Mesodermal cell (in vitro differentiated cells): ENCODE measurements around the gene TIAL1.
A peak's percentile ranks its signal among the peaks of the same experiment; 100 is the strongest.

Source experiments
- H3K27ac ChIP-seq: 2 replicates; pipeline ENCODE4 v1.7.0; 2013; ENCODE audit warnings: mild to moderate bottlenecking, low read depth, low read length, moderate library complexity; ENCODE audit not compliant: severe bottlenecking
- H3K36me3 ChIP-seq: 2 replicates; pipeline ENCODE4 v1.7.1; 2013; ENCODE audit warnings: mild to moderate bottlenecking, low read length, moderate library complexity; ENCODE audit not compliant: control insufficient read depth, insufficient read depth
- H3K4me1 ChIP-seq: one replicate; pipeline ENCODE4 v1.7.1; 2013; ENCODE audit warnings: mild to moderate bottlenecking, low read length; ENCODE audit not compliant: insufficient read depth, control insufficient read depth, poor library complexity, severe bottlenecking
- H3K4me3 ChIP-seq: 2 replicates; pipeline ENCODE4 v1.7.0; 2013; ENCODE audit warnings: low read length, control low read depth, mild to moderate bottlenecking; ENCODE audit not compliant: insufficient read depth, poor library complexity, severe bottlenecking; ENCODE audit errors: extremely low read depth
- H3K9me3 ChIP-seq: 2 replicates; pipeline ENCODE4 v1.7.1; 2013; ENCODE audit warnings: mild to moderate bottlenecking, low read length, moderate library complexity; ENCODE audit not compliant: control insufficient read depth
- WGBS, 2 experiments: methylation state at CpG; one replicate each; pipeline ENCODE4 v1.1.5; 2013; ENCODE audit warnings: missing lambda C conversion rate in 2 of 2; ENCODE audit not compliant: insufficient coverage in 2 of 2; 5-methylcytosine and 5-hydroxymethylcytosine counted together

The TIAL1 gene

GRCh38 chr10:119613741-119614140 lies 17.0 kb upstream of the TIAL1 start:
- 92 to 97% methylated on average over 3 of the region's 6 CpGs for WGBS, 2 experiments
- peaks cover 2% of the 10 kb centered on the region for H3K4me1 ChIP-seq
- H3K4me3 ChIP-seq: no peak overlapping the region
- H3K36me3 ChIP-seq: no peaks in the 10 kb centered on the region
- no peak overlapping the region for H3K27ac ChIP-seq
- peaks cover 4% of the 10 kb centered on the region for H3K9me3 ChIP-seq

GRCh38 chr10:119611433-119611832 lies 14.7 kb upstream of the TIAL1 start:
- no peaks in the 10 kb centered on the region for H3K4me1 ChIP-seq
- H3K36me3 ChIP-seq: no peaks in the 10 kb centered on the region
- H3K27ac ChIP-seq: no peak overlapping the region
- H3K4me3 ChIP-seq: no peak overlapping the region
- peaks cover 4% of the 10 kb centered on the region for H3K9me3 ChIP-seq
- WGBS, 2 experiments: 62 to 75% methylated on average over 2 to 3 of the region's 4 CpGs

- WGBS, 2 experiments: 100% methylated on average over 2 of the region's 4 CpGs
- no peak overlapping the region for H3K4me3 ChIP-seq
- H3K9me3 ChIP-seq: peaks cover 4% of the 10 kb centered on the region
- no peaks in the 10 kb centered on the region for H3K36me3 ChIP-seq
- H3K4me1 ChIP-seq: no peaks in the 10 kb centered on the region
- no peak overlapping the region for H3K27ac ChIP-seq
Observed at GRCh38 chr10:119609516-119609915, 12.8 kb upstream of the TIAL1 start.

GRCh38 chr10:119608316-119609155 lies 11.8 kb upstream of the TIAL1 start:
- peaks cover 4% of the 10 kb centered on the region for H3K9me3 ChIP-seq
- 30 to 36% methylated on average over 11 to 13 of the region's 15 CpGs for WGBS, 2 experiments
- no peaks in the 10 kb centered on the region for H3K4me1 ChIP-seq
- no peak overlapping the region for H3K27ac ChIP-seq
- H3K4me3 ChIP-seq: no peak overlapping the region
- no peaks in the 10 kb centered on the region for H3K36me3 ChIP-seq

- no peaks in the 10 kb centered on the region for H3K4me1 ChIP-seq
- no peaks in the 10 kb centered on the region for H3K9me3 ChIP-seq
- H3K36me3 ChIP-seq: no peaks in the 10 kb centered on the region
- no peak overlapping the region for H3K27ac ChIP-seq
- H3K4me3 ChIP-seq: no peak overlapping the region
Observed at GRCh38 chr10:119604468-119604867, 7.7 kb upstream of the TIAL1 start.

GRCh38 chr10:119602241-119603095 lies 5.7 kb upstream of the TIAL1 start:
- H3K27ac ChIP-seq: no peak overlapping the region
- H3K4me1 ChIP-seq: peaks cover 2% of the 10 kb centered on the region
- no peak overlapping the region for H3K4me3 ChIP-seq
- H3K9me3 ChIP-seq: peaks cover 9% of the 10 kb centered on the region
- peaks cover 3% of the 10 kb centered on the region for H3K36me3 ChIP-seq
- WGBS, 2 experiments: 60% methylated on average over 1 of the region's 2 CpGs; no CpG with 5 or more reads in 1 of the 2 experiments

- H3K9me3 ChIP-seq: peaks cover 9% of the 10 kb centered on the region
- no peak overlapping the region for H3K4me3 ChIP-seq
- H3K4me1 ChIP-seq: peaks cover 8% of the 10 kb centered on the region
- WGBS, 2 experiments: 92 to 98% methylated on average over 3 to 5 of the region's 7 CpGs
- peaks cover 14% of the 10 kb centered on the region for H3K36me3 ChIP-seq
- no peak overlapping the region for H3K27ac ChIP-seq
Observed at GRCh38 chr10:119598397-119598796, 1.6 kb upstream of the TIAL1 start.

GRCh38 chr10:119597405-119598186 lies 832 bp upstream of the TIAL1 start:
- 60 to 92% methylated on average over 13 to 18 of the region's 21 CpGs for WGBS, 2 experiments
- peaks cover 16% of the 10 kb centered on the region for H3K4me1 ChIP-seq
- H3K4me3 ChIP-seq: peak overlapping the region; percentile 90
- H3K9me3 ChIP-seq: peaks cover 9% of the 10 kb centered on the region
- peak overlapping the region; percentile 99 for H3K27ac ChIP-seq
- H3K36me3 ChIP-seq: peaks cover 20% of the 10 kb centered on the region

GRCh38 chr10:119595676-119596515 lies 868 bp downstream of the TIAL1 start:
- H3K4me1 ChIP-seq: peaks cover 19% of the 10 kb centered on the region
- peaks cover 25% of the 10 kb centered on the region for H3K36me3 ChIP-seq
- WGBS, 2 experiments: 0 to 1% methylated on average over 20 to 31 of the region's 50 CpGs
- H3K27ac ChIP-seq: peak overlapping the region; percentile 99
- peak overlapping the region; percentile 90 for H3K4me3 ChIP-seq
- peaks cover 9% of the 10 kb centered on the region for H3K9me3 ChIP-seq
